ENCODE measurements around the gene TSNAX. TPM values are rescaled to one million over a fixed set of nuclear protein-coding genes. Genes with fewer than 3 reads are reported as not detected.
"Not testable (repeated sequence)": the region's sequence is repeated elsewhere in the genome, so short reads cannot be mapped to it uniquely, and the experiment has no call there.

TSNAX gene
- total RNA-seq, 4 donors from 2014 or later, result 25.1 to 39.9 (median 28.9) TPM

DNA sequence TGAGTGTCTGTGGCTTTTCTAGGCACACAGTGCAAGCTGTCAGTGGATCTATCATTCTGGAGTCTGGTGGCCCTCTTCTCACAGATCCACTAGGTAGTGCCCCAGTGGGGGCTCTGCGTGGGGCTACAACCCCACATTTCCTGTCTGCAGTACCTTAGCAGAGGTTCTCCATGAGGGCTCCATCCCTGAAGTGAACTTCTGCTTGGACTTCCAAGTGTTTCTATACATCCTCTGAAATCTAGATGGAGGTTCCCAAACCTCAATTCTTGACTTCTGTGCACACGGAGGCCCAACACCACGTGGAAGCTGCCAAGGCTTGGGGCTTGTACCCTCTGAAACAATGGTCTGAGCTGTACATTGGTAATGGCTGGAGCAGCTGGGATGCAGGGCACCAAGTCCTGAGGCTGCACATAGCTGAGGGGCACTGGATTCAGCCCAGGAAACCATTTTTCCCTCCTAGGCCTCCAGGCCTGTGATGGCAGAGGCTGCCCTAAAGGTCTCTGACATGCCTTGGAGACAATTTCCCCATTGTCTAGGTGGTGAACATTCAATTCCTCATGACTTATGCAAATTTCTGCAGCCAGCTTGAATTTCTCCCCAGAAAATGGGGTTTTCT is 29.2 kb upstream of the TSNAX start:
- intact Hi-C loops (cut with DNase I; ENCODE audit: low total_unique reads), result no loop called here
- 75 to 80% methylated on average over 3 of the region's 3 CpGs for WGBS, 2 donors
- no peak for DNase-seq (ENCODE audit: low spot score in 2 of 2)
- TF ChIP-seq, protein P1, sequence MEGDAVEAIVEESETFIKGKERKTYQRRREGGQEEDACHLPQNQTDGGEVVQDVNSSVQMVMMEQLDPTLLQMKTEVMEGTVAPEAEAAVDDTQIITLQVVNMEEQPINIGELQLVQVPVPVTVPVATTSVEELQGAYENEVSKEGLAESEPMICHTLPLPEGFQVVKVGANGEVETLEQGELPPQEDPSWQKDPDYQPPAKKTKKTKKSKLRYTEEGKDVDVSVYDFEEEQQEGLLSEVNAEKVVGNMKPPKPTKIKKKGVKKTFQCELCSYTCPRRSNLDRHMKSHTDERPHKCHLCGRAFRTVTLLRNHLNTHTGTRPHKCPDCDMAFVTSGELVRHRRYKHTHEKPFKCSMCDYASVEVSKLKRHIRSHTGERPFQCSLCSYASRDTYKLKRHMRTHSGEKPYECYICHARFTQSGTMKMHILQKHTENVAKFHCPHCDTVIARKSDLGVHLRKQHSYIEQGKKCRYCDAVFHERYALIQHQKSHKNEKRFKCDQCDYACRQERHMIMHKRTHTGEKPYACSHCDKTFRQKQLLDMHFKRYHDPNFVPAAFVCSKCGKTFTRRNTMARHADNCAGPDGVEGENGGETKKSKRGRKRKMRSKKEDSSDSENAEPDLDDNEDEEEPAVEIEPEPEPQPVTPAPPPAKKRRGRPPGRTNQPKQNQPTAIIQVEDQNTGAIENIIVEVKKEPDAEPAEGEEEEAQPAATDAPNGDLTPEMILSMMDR (IDR thresholded peaks at IDR 0.05), result no peak
- TF ChIP-seq POLR2A (IDR thresholded peaks at IDR 0.05), result no peak
- H3K4me3 ChIP-seq (ENCODE audit: low read depth, poor library complexity, severe bottlenecking), result no peak overlapping the region

DNA sequence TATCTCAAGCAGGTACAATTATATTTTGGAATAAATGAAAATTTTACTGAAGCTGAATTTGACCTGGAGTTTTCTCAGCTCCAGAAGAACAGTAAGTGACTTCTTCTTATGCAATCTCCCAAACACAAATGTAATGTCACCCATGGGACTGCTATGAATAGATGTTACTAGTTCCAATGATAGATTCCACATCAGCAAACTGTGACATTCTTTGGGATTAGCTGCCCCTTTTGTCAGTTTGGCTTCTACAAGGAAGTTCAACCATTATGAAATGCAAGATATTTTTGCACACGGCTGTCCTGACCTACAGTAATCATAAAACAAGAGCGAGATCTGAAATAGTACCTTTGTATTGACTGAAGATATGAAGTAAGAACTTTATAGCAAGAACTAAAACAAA is 27.8 kb upstream of the TSNAX start:
- intact Hi-C loops (cut with DNase I; ENCODE audit: low total_unique reads), result no loop called here
- no peak for TF ChIP-seq POLR2A (IDR thresholded peaks at IDR 0.05)
- TF ChIP-seq, protein P1 (IDR thresholded peaks at IDR 0.05), result no peak
- no peak overlapping the region for H3K4me3 ChIP-seq (ENCODE audit: low read depth, poor library complexity, severe bottlenecking)
- DNase-seq (ENCODE audit: low spot score in 2 of 2), result no peak
- 77 to 80% methylated on average over 2 of the region's 2 CpGs for WGBS, 2 donors

DNA sequence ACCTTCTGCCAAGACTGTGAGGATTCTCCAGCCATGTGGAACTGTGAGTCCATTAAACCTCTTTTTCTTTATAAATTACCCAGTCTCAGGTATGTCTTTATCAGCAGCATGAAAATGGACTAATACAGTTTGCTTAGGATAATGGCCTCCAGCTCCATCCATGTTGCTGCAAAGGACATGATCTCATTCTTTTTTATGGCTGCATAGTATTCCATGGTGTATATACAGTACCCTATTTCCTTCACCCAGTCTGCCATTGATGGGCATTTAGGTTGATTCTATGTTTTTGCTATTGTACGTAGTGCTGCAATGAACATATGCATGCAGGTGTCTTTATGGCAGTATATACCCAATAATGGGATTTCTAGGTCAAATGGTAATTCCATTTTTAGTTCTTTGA is 25.3 kb upstream of the TSNAX start:
- intact Hi-C loops (cut with DNase I; ENCODE audit: low total_unique reads); DNase-seq (ENCODE audit: low spot score in 2 of 2); H3K4me3 ChIP-seq (ENCODE audit: low read depth, poor library complexity, severe bottlenecking): not testable (repeated sequence)
- 97 to 100% methylated on average over 1 of the region's 1 CpG for WGBS, 2 donors

DNA sequence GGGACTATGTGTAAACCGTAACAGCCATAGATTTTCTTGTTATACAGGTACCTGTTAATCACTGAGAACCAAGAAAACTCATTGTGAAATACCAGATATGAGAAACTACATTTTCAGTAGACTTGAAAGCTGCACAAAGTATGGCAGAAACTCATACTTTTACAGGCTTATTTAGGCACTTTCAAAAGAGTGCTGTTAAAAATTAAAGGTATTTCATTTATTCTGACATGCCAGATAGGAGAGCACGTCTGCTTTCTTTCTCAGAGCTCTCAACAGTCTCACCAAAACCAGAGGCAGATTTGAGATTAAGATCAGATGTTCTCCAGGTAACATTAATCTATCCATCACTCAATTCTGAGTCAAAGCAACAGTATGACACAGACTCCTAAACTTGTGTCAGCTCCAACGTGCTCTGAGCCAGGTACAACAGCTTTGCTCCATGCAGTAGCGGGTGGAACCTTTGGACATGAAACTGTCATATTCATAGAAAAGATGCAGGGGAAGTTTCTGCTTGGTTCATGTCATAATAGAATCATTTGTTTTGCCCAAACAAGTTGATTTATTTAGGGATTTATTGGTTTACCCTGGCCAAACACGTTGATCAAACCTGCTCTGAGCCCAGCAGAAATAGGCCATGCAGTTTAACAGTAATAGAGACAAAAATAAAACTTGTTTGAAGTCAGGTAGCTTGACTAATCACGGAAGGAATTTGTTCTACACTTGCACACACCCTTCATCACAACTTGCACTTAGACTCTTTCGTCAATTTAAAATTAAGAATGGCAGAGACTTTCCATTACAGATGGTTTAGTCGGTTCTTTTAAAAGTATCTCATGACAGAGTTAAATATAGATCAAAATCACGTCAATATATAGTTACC is 20.8 kb upstream of the TSNAX start:
- intact Hi-C loops (cut with DNase I; ENCODE audit: low total_unique reads), result no loop called here
- no peak overlapping the region for H3K4me3 ChIP-seq (ENCODE audit: low read depth, poor library complexity, severe bottlenecking)
- no peak for DNase-seq (ENCODE audit: low spot score in 2 of 2)
- TF ChIP-seq POLR2A (IDR thresholded peaks at IDR 0.05), result no peak
- TF ChIP-seq, protein P1 (IDR thresholded peaks at IDR 0.05), result no peak
- WGBS, 2 donors, result 47 to 56% methylated on average over 9 of the region's 9 CpGs

DNA sequence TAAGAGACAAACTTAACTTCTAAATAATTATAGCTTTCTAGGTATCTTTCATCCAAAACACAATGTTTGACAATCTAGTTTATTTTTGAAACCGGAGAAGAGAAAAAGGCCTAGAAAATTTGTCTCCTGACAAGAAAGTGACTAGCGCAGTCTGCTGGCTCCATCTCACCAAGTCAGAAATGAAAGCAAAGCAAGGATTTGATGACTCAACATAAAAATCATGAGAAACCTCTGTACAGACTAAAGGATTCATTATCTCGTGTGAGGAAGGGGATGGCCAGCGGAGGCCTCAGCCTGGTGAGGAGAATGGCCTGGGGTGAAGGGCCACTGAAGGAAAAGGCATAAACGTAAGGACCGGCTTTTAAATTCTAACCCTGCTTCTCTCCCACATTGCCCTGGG is 20.0 kb upstream of the TSNAX start:
- 65 to 66% methylated on average over 6 of the region's 6 CpGs for WGBS, 2 donors
- intact Hi-C loops (cut with DNase I; ENCODE audit: low total_unique reads), result no loop called here
- TF ChIP-seq, protein P1 (IDR thresholded peaks at IDR 0.05), result no peak
- TF ChIP-seq POLR2A (IDR thresholded peaks at IDR 0.05), result no peak
- no peak overlapping the region for H3K4me3 ChIP-seq (ENCODE audit: low read depth, poor library complexity, severe bottlenecking)
- DNase-seq (ENCODE audit: low spot score in 2 of 2), result no peak

DNA sequence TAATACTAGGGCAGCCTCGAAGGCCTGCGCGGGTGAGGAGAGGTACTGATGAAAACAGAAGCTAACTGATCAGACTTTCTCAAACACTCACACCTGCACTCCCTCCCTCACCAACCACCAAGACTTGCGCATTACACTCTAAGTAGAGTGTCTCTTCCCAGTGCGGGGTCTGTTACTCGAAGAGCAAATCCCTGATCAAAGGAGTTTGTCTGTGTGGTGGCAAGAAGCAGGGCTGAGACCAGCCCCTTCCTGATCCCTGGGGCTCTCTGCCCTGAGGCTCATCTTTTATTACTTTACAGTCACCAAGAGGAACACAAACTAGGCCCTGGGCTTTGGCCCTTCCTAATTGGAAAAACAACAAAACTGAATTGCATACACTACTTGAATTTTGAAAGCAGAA is 19.5 kb upstream of the TSNAX start:
- DNase-seq (ENCODE audit: low spot score in 2 of 2), result no peak
- H3K4me3 ChIP-seq (ENCODE audit: low read depth, poor library complexity, severe bottlenecking), result no peak overlapping the region
- TF ChIP-seq, protein P1 (IDR thresholded peaks at IDR 0.05), result no peak
- TF ChIP-seq POLR2A (IDR thresholded peaks at IDR 0.05), result no peak
- 78 to 83% methylated on average over 6 of the region's 6 CpGs for WGBS, 2 donors
- intact Hi-C loops (cut with DNase I; ENCODE audit: low total_unique reads), result no loop called here
